GM12878 (cell line): ENCODE measurements around the gene TLR1. TPM values are rescaled to one million over a fixed set of nuclear protein-coding genes. Genes with fewer than 3 reads are reported as not detected.

Source experiments
- EP300 ChIP-seq, 2 experiments: fragments of 150-350 bp in 1 of 2; IDR thresholded peaks; 2 replicates each; pipeline ENCODE4 v1.6.1; 2011 to 2012; ENCODE audit warnings: low read depth in 2 of 2, low read length in 2 of 2, borderline replicate concordance in 1 of 2, improper control_type of control experiment in 1 of 2, inconsistent platforms in 1 of 2; ENCODE audit not compliant: control insufficient read depth in 1 of 2
- GABPA ChIP-seq: IDR thresholded peaks from 2 replicates; pipeline ENCODE4 v1.6.1; 2014; ENCODE audit warnings: antibody characterized with exemption, low read depth, mild to moderate bottlenecking, inconsistent platforms
- JUNB ChIP-seq: IDR thresholded peaks from 2 replicates; pipeline ENCODE4 v1.6.1; 2016; ENCODE audit warnings: antibody characterized with exemption, mild to moderate bottlenecking
- KDM1A ChIP-seq: fragments of 200-600 bp; sonication (generic); IDR thresholded peaks from 2 replicates; pipeline ENCODE4 v1.6.1; 2016; ENCODE audit warnings: borderline replicate concordance
- MEF2A ChIP-seq: IDR thresholded peaks from 2 replicates; pipeline ENCODE4 v1.6.1; 2011; ENCODE audit warnings: low read depth, mild to moderate bottlenecking, low read length, moderate library complexity; ENCODE audit not compliant: insufficient read depth
- MYB ChIP-seq: fragments of 150-350 bp; IDR thresholded peaks from 2 replicates; pipeline ENCODE4 v1.6.1; 2014; ENCODE audit warnings: mild to moderate bottlenecking, low read depth, low read length, borderline replicate concordance
- NFIC ChIP-seq: IDR thresholded peaks from 2 replicates; pipeline ENCODE4 v1.6.1; 2012; ENCODE audit warnings: low read depth, mild to moderate bottlenecking, inconsistent platforms, low read length, moderate library complexity
- NR2F1 ChIP-seq: fragments of 450-650 bp; conservative IDR thresholded peaks from 2 replicates; pipeline ENCODE4 v1.6.1; 2017; ENCODE audit warnings: mild to moderate bottlenecking
- PAX8 ChIP-seq: fragments of 450-650 bp; IDR thresholded peaks from 2 replicates; pipeline ENCODE4 v1.6.1; 2017; ENCODE audit warnings: mild to moderate bottlenecking, moderate library complexity
- POLR2AphosphoS5 ChIP-seq: IDR thresholded peaks from 2 replicates; pipeline ENCODE4 v1.6.1; 2011; ENCODE audit warnings: mild to moderate bottlenecking, low read length, inconsistent platforms
- RFX5 ChIP-seq: IDR thresholded peaks from 2 replicates; pipeline ENCODE4 v1.6.1; 2011; ENCODE audit warnings: low read depth, low read length, improper control_type of control experiment
- SMAD1 ChIP-seq: fragments of 450-650 bp; IDR thresholded peaks from 2 replicates; pipeline ENCODE4 v1.6.1; 2018; ENCODE audit warnings: mild to moderate bottlenecking, low read depth; ENCODE audit not compliant: partially characterized antibody
- SMC3 ChIP-seq: IDR thresholded peaks from 2 replicates; pipeline ENCODE4 v1.6.1; 2011; ENCODE audit warnings: low read length, improper control_type of control experiment, borderline replicate concordance
- SP1 ChIP-seq: IDR thresholded peaks from one replicate; pipeline ENCODE4 v1.6.1; 2011; ENCODE audit warnings: low read depth, low read length
- STAT3 ChIP-seq: IDR thresholded peaks from 2 replicates; pipeline ENCODE4 v1.6.1; 2011; ENCODE audit warnings: low read depth, low read length, improper control_type of control experiment
- polyA plus RNA-seq, 11 experiments: library from polyadenylated mRNA; depleted of rRNA in 4 of 11; unstranded in 6 of 11; stranded (reverse) in 5 of 11; fragments of >200 nt; fragmentation: Nextera tagmentation in 4 of 11; fragmentation: Illumina TruSeq in 1 of 11; extraction: Ambion mirVana in 4 of 11; extraction: Trizol in 1 of 11; gene quantifications; 1 replicate in 1 of 11; 2 replicates in 10 of 11; pipeline versions ENCODE4 v1.2.1 to v1.2.3, GENCODE V29; 2011 to 2016; ENCODE audit warnings: inconsistent platforms in 2 of 11, missing spikeins in 2 of 11, low read depth in 1 of 11
- total RNA-seq, 4 experiments: library from RNA; depleted of rRNA in 3 of 4; stranded (reverse); fragments of >200 nt in 3 of 4; fragmentation: Illumina TruSeq in 1 of 4; extraction: Trizol in 1 of 4; gene quantifications; 2 replicates each; pipeline versions ENCODE4 v1.2.1 to v1.2.3, GENCODE V29; 2013 to 2021
- TF ChIP-seq, protein P1 (sequence below): fragments of 450-650 bp; conservative IDR thresholded peaks from 2 replicates; pipeline ENCODE4 v1.6.1; 2017; ENCODE audit warnings: mild to moderate bottlenecking, moderate library complexity
- TF ChIP-seq, protein P2 (sequence below): fragments of 150-350 bp; IDR thresholded peaks from 2 replicates; pipeline ENCODE4 v1.6.1; 2016; ENCODE audit warnings: low read depth, low read length
- TF ChIP-seq, protein P3 (sequence below): fragments of 150-350 bp; IDR thresholded peaks from 2 replicates; pipeline ENCODE4 v1.6.1; 2014; ENCODE audit warnings: mild to moderate bottlenecking, low read depth, low read length
- TF ChIP-seq, protein P4 (sequence below): IDR thresholded peaks from 2 replicates; pipeline ENCODE4 v1.6.1; 2012; ENCODE audit warnings: low read depth, low read length, improper control_type of control experiment

Gene TLR1
- total and polyA plus RNA-seq, 10 of the 15 experiments (the other 5 are each of a cell fraction or from before 2014, with no cell fraction given) = 9.3 to 57.1 (median 20.4) TPM

DNA sequence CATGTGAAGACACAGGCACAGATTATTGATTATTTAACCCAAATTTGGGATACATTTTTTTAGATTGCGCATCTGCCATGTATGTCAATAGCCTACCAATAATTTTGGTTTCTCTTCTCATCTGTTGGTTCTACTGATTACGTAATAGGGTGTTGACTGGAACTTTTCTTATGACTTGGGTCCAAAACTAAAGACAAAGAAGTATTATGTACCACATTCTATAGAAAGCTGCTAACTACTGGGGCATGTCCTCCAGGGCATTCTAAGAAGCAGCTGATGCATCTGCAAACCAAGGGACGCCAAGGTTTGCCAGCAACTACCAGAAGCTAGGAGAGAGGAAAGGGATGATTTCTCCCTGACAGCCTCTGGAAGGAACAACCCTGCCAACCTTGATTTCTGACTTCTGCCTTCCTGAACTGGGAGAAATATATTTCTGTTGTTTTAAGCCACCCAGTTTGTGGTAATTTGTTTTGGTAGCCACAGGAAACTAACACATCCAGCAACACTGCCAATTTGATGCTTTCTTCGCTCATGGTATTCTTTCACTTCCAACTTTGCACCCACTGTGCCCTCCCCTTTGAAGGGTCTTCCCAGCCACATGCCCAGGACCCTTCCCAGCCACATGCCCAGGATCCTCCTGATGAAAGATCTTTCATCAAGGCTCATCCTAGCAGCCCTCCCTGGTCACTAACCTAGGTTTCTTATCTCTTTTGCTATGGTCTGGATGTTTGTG, 15.9 kb upstream of the TLR1 start (continued):
- TF ChIP-seq, protein P1, sequence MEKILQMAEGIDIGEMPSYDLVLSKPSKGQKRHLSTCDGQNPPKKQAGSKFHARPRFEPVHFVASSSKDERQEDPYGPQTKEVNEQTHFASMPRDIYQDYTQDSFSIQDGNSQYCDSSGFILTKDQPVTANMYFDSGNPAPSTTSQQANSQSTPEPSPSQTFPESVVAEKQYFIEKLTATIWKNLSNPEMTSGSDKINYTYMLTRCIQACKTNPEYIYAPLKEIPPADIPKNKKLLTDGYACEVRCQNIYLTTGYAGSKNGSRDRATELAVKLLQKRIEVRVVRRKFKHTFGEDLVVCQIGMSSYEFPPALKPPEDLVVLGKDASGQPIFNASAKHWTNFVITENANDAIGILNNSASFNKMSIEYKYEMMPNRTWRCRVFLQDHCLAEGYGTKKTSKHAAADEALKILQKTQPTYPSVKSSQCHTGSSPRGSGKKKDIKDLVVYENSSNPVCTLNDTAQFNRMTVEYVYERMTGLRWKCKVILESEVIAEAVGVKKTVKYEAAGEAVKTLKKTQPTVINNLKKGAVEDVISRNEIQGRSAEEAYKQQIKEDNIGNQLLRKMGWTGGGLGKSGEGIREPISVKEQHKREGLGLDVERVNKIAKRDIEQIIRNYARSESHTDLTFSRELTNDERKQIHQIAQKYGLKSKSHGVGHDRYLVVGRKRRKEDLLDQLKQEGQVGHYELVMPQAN = no peak
- no peak for TF ChIP-seq PAX8
- TF ChIP-seq RFX5 = no peak
- peak; percentile 49; the same call in 1 of the 2 replicates for TF ChIP-seq NFIC
- TF ChIP-seq SP1 = no peak
- TF ChIP-seq MEF2A = 0 out of 2 replicates have a peak, but pooled peaks have one; percentile 51
- peak; percentile 85 for TF ChIP-seq JUNB
- no peak for TF ChIP-seq KDM1A
- TF ChIP-seq GABPA = 0 out of 2 replicates have a peak, but pooled peaks have one; percentile 29
- TF ChIP-seq, protein P2, sequence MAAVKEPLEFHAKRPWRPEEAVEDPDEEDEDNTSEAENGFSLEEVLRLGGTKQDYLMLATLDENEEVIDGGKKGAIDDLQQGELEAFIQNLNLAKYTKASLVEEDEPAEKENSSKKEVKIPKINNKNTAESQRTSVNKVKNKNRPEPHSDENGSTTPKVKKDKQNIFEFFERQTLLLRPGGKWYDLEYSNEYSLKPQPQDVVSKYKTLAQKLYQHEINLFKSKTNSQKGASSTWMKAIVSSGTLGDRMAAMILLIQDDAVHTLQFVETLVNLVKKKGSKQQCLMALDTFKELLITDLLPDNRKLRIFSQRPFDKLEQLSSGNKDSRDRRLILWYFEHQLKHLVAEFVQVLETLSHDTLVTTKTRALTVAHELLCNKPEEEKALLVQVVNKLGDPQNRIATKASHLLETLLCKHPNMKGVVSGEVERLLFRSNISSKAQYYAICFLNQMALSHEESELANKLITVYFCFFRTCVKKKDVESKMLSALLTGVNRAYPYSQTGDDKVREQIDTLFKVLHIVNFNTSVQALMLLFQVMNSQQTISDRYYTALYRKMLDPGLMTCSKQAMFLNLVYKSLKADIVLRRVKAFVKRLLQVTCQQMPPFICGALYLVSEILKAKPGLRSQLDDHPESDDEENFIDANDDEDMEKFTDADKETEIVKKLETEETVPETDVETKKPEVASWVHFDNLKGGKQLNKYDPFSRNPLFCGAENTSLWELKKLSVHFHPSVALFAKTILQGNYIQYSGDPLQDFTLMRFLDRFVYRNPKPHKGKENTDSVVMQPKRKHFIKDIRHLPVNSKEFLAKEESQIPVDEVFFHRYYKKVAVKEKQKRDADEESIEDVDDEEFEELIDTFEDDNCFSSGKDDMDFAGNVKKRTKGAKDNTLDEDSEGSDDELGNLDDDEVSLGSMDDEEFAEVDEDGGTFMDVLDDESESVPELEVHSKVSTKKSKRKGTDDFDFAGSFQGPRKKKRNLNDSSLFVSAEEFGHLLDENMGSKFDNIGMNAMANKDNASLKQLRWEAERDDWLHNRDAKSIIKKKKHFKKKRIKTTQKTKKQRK = no peak
- TF ChIP-seq STAT3 = no peak
- TF ChIP-seq SMC3 = no peak
- TF ChIP-seq EP300 (IDR thresholded peaks at IDR 0.05; ENCODE audit: borderline replicate concordance in 1 of 2, control insufficient read depth in 1 of 2, low read depth in 2 of 2, low read length in 2 of 2) = peak; percentile 75 to 90; a peak in 3 of 4 replicates
- no peak for TF ChIP-seq MYB
- TF ChIP-seq NR2F1 = no peak; the same call in 1 of the 2 replicates
- TF ChIP-seq SMAD1 = no peak
- TF ChIP-seq, protein P3, sequence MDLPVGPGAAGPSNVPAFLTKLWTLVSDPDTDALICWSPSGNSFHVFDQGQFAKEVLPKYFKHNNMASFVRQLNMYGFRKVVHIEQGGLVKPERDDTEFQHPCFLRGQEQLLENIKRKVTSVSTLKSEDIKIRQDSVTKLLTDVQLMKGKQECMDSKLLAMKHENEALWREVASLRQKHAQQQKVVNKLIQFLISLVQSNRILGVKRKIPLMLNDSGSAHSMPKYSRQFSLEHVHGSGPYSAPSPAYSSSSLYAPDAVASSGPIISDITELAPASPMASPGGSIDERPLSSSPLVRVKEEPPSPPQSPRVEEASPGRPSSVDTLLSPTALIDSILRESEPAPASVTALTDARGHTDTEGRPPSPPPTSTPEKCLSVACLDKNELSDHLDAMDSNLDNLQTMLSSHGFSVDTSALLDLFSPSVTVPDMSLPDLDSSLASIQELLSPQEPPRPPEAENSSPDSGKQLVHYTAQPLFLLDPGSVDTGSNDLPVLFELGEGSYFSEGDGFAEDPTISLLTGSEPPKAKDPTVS = no peak
- TF ChIP-seq POLR2AphosphoS5 = peak; percentile 68
- TF ChIP-seq, protein P4, sequence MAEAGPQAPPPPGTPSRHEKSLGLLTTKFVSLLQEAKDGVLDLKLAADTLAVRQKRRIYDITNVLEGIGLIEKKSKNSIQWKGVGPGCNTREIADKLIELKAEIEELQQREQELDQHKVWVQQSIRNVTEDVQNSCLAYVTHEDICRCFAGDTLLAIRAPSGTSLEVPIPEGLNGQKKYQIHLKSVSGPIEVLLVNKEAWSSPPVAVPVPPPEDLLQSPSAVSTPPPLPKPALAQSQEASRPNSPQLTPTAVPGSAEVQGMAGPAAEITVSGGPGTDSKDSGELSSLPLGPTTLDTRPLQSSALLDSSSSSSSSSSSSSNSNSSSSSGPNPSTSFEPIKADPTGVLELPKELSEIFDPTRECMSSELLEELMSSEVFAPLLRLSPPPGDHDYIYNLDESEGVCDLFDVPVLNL = no peak
